K562 (cell line): ENCODE measurements around the gene PGRMC2. TPM values are rescaled to one million over a fixed set of nuclear protein-coding genes. Genes with fewer than 3 reads are reported as not detected.

Experiments
- ATAC-seq: fragments of 200-7000 bp; cut with Tn5 transposase; 3 replicates; pipeline ENCODE4 v1.9.1; 2020; ENCODE audit warnings: moderate library complexity
- BruUV-seq: library from RNA; stranded (reverse); fragments of 400-500 nt; replicated peaks from 2 replicates; lab custom pipeline; 2021; lab: Mats Ljungman, UMichigan
- CTCF ChIA-PET: fragments of 300-600 bp; formaldehyde crosslinking; extraction: SDS; loops from one replicate; lab custom pipeline; 2021; ENCODE audit warnings: low intra/inter-chr PET ratio; lab: Yijun Ruan, JAX
- POLR2A ChIA-PET: fragments of 300-600, 350-650 bp; sonication (Branson Sonifier 250); formaldehyde crosslinking; extraction: SDS; loops from one replicate; lab custom pipeline; 2021; ENCODE audit warnings: antibody characterized with exemption, inconsistent platforms; lab: Yijun Ruan, JAX
- DNase-seq, 4 experiments: peaks; one replicate each; pipeline versions ENCODE4 v3.0.0 to v3.0.0-alpha.2; 2011 to 2018; ENCODE audit warnings: low spot score in 3 of 4, mixed read lengths in 3 of 4; ENCODE audit errors: extremely low read depth in 1 of 4
- FAIRE-seq: peaks from 2 replicates; lab custom pipeline; 2011; peaks lifted over from hg19 to GRCh38; lab: Jason Lieb, UNC
- H2AFZ ChIP-seq: 2 replicates; pipeline ENCODE4 v1.6.0; 2011; ENCODE audit warnings: low read depth, low read length, control low read depth, inconsistent platforms
- H3K27ac ChIP-seq: fragments of 200-600 bp; 3 replicates; pipeline ENCODE4 v1.8.0; 2011; ENCODE audit warnings: low read depth, mild to moderate bottlenecking, control low read depth, inconsistent platforms, low read length, moderate library complexity, mixed read lengths; ENCODE audit errors: extremely low read depth
- H3K27me3 ChIP-seq, 2 experiments: fragments of 300-600 bp in 1 of 2; 2 replicates in 1 of 2; 3 replicates in 1 of 2; pipeline versions ENCODE4 v1.6.0 to v1.8.0; 2011; ENCODE audit warnings: inconsistent platforms in 2 of 2, low read length in 2 of 2, mild to moderate bottlenecking in 1 of 2, mixed read lengths in 1 of 2, moderate library complexity in 1 of 2; ENCODE audit not compliant: control insufficient read depth in 2 of 2, insufficient read depth in 2 of 2
- H3K36me3 ChIP-seq: fragments of 300-600 bp; 3 replicates; pipeline ENCODE4 v1.8.0; 2011; ENCODE audit warnings: mild to moderate bottlenecking, low read length, inconsistent platforms; ENCODE audit not compliant: control insufficient read depth, insufficient read depth
- H3K4me1 ChIP-seq, 2 experiments: fragments of 200-600 bp in 1 of 2; replicated peaks in 1 of 2; 2 replicates in 1 of 2; 3 replicates in 1 of 2; pipeline versions ENCODE4 v1.5.1 to v1.8.0; 2011; ENCODE audit warnings: inconsistent platforms in 2 of 2, low read length in 2 of 2, mild to moderate bottlenecking in 1 of 2, mixed read lengths in 1 of 2, moderate library complexity in 1 of 2; ENCODE audit not compliant: control insufficient read depth in 2 of 2, insufficient read depth in 2 of 2
- H3K4me2 ChIP-seq: 2 replicates; pipeline ENCODE4 v1.6.1; 2011; ENCODE audit warnings: low read length, control low read depth, inconsistent platforms, mixed read lengths; ENCODE audit not compliant: insufficient read depth
- H3K4me3 ChIP-seq: fragments of 200-600 bp; sonication (generic), shearing (Covaris generic); 2 replicates; pipeline ENCODE4 v1.5.1; 2016; ENCODE audit warnings: control low read depth, inconsistent platforms
- H3K79me2 ChIP-seq: fragments of 200-600 bp; 3 replicates; pipeline ENCODE4 v1.8.0; 2011; ENCODE audit warnings: low read length, inconsistent platforms; ENCODE audit not compliant: control insufficient read depth, insufficient read depth
- H3K9ac ChIP-seq, 2 experiments: 2 replicates each; pipeline versions ENCODE4 v1.6.0 to v1.6.1; 2011; ENCODE audit warnings: low read depth in 2 of 2, low read length in 2 of 2, control low read depth in 1 of 2, inconsistent platforms in 1 of 2, mild to moderate bottlenecking in 1 of 2, mixed read lengths in 1 of 2; ENCODE audit not compliant: insufficient read depth in 1 of 2
- H3K9me1 ChIP-seq: one replicate; pipeline ENCODE4 v1.6.0; 2011; ENCODE audit warnings: inconsistent platforms, mild to moderate bottlenecking, low read length, moderate library complexity; ENCODE audit not compliant: control insufficient read depth, insufficient read depth
- H3K9me3 ChIP-seq: replicated peaks from 2 replicates; pipeline ENCODE4 v1.5.1; 2011; ENCODE audit warnings: low read depth, low read length, inconsistent platforms; ENCODE audit not compliant: control insufficient read depth, insufficient read depth
- H4K20me1 ChIP-seq: replicated peaks from 2 replicates; pipeline ENCODE4 v1.6.1; 2011; ENCODE audit warnings: low read length, inconsistent platforms, mixed read lengths; ENCODE audit not compliant: control insufficient read depth, insufficient read depth
- BACH1 ChIP-seq: fragments of 200-800 bp; sonication (Bioruptor generic); IDR thresholded peaks from 2 replicates; pipeline ENCODE4 v1.6.1; 2016; ENCODE audit warnings: missing genetic modification characterization, missing compliant biosample characterization
- EWSR1 ChIP-seq: fragments of 450-650 bp; IDR thresholded peaks from 2 replicates; pipeline ENCODE4 v1.6.1; 2018; ENCODE audit warnings: borderline replicate concordance, mild to moderate bottlenecking, low read depth, moderate library complexity; ENCODE audit not compliant: partially characterized antibody
- KAT7 ChIP-seq: sonication (generic); formaldehyde crosslinking; IDR thresholded peaks from 2 replicates; pipeline ENCODE4 v1.8.0; 2022; ENCODE audit warnings: missing genetic modification reagents, mild to moderate bottlenecking, borderline replicate concordance
- MBD2 ChIP-seq: sonication (generic); IDR thresholded peaks from 2 replicates; pipeline ENCODE4 v1.6.1; 2016; ENCODE audit warnings: low read depth, borderline replicate concordance
- MTA1 ChIP-seq: fragments of 450-650 bp; IDR thresholded peaks from 2 replicates; pipeline ENCODE4 v1.6.1; 2017; ENCODE audit warnings: borderline replicate concordance
- RUNX1 ChIP-seq: sonication (generic); IDR thresholded peaks from 2 replicates; pipeline ENCODE4 v1.6.1; 2016; ENCODE audit warnings: antibody characterized with exemption, low read depth
- SETDB1 ChIP-seq: IDR thresholded peaks from one replicate; pipeline ENCODE4 v1.6.1; 2012; ENCODE audit warnings: low read length, control low read depth, inconsistent platforms
- TFAM ChIP-seq: fragments of 250-450 bp; sonication (Bioruptor Pico); conservative IDR thresholded peaks from 2 replicates; pipeline ENCODE4 v1.5.0; 2021; ENCODE audit warnings: mild to moderate bottlenecking, moderate library complexity
- ZNF507 ChIP-seq: conservative IDR thresholded peaks from 2 replicates; pipeline ENCODE4 v1.6.1; 2017; ENCODE audit warnings: missing genetic modification characterization, missing compliant biosample characterization
- ZNF589 ChIP-seq: fragments of 200-800 bp; sonication (Bioruptor generic); IDR thresholded peaks from 2 replicates; pipeline ENCODE4 v1.6.1; 2016; ENCODE audit warnings: low read depth, missing genetic modification characterization, missing compliant biosample characterization
- WGBS: fragments of 100-300 bp; shearing (Covaris generic); methylation state at CpG from one replicate; pipeline ENCODE4 v1.1.6; 2016; ENCODE audit warnings: low coverage, mixed read lengths; ENCODE audit not compliant: insufficient coverage; ENCODE audit errors: missing lambda C conversion rate; 5-methylcytosine and 5-hydroxymethylcytosine counted together
- in situ Hi-C: fragments of 300-500 bp; cut with MboI; formaldehyde crosslinking; loops from 4 replicates; pipeline ENCODE4 v1.15.0; 2018; ENCODE audit warnings: inconsistent platforms, mixed read lengths
- intact Hi-C: fragments of 100-400 bp; cut with micrococcal nuclease; formaldehyde crosslinking; loops from 2 replicates; pipeline ENCODE4 v1.14.2; 2022
- polyA plus RNA-seq, 8 experiments: library from polyadenylated mRNA; depleted of rRNA in 4 of 8; stranded (reverse) in 5 of 8; unstranded in 3 of 8; fragments of >200 nt; fragmentation: Nextera tagmentation in 2 of 8; fragmentation: Illumina TruSeq in 1 of 8; extraction: Ambion mirVana in 2 of 8; extraction: Trizol in 1 of 8; gene quantifications; 2 replicates each; pipeline versions ENCODE4 v1.2.1 to v1.2.3, GENCODE V29; 2011 to 2014; ENCODE audit warnings: inconsistent platforms in 1 of 8, missing spikeins in 1 of 8
- total RNA-seq, 7 experiments: library from RNA; depleted of rRNA in 6 of 7; stranded (reverse); fragments of >200 nt in 6 of 7; fragmentation: Illumina TruSeq in 2 of 7; extraction: Trizol in 2 of 7; gene quantifications; 2 replicates each; pipeline versions ENCODE4 v1.2.1 to v1.2.3, GENCODE V29; 2011 to 2021; ENCODE audit warnings: low replicate concordance in 1 of 7
- TF ChIP-seq, protein P1 (sequence below): IDR thresholded peaks from 3 replicates; pipeline ENCODE4 v1.6.1; 2011; ENCODE audit warnings: borderline replicate concordance, mild to moderate bottlenecking; ENCODE audit not compliant: insufficient read length, insufficient read depth
- TF ChIP-seq, protein P2 (sequence below): fragments of 250-450 bp; sonication (Bioruptor Pico); IDR thresholded peaks from 2 replicates; pipeline ENCODE4 v1.8.0; 2022; ENCODE audit warnings: inconsistent platforms
- TF ChIP-seq, protein P3 (sequence below): fragments of 250-450 bp; sonication (Bioruptor Pico); IDR thresholded peaks from 2 replicates; pipeline ENCODE4 v1.4.0; 2020

The PGRMC2 gene
- total and polyA plus RNA-seq, 9 of the 15 experiments (the other 6 are each of a cell fraction or from before 2014, with no cell fraction given) = 12.4 to 81.3 (median 22.7) TPM

DNA sequence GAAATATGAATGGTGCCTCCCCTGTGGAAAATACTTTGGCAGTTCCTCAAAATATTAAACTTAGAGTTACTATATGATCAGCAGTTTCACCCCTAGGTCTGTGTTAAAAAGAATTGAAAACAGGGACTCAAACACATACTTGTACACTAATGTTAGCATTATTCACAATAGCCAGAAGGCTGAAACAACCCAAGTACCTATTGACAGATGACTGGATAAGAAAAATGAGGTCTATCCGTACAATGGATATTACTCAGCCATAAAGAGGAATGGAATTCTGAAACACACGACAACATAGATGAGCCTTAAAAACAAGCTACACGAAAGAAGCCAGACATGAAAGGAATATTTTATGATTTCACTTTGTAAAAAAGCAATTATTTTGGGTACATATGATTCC, 54.9 kb downstream of the PGRMC2 start:
- in situ Hi-C loops (no loop called here), intact Hi-C loops (no loop called here)
- H2AFZ ChIP-seq = no peak overlapping the region
- no peaks in the 10 kb centered on the region for H3K9me1 ChIP-seq
- H3K79me2 ChIP-seq = no peaks in the 10 kb centered on the region
- no TSS peak for BruUV-seq
- no peak overlapping the region for H3K27ac ChIP-seq
- 3% methylated on average over 3 of the region's 3 CpGs for WGBS
- no peaks in the 10 kb centered on the region; the same call in 1 of the 2 replicates for H3K9me3 ChIP-seq
- H3K4me1 ChIP-seq = no peaks in the 10 kb centered on the region
- no peaks in the 10 kb centered on the region for H3K27me3 ChIP-seq
- no peak overlapping the region for H3K4me3 ChIP-seq
- CTCF ChIA-PET = interaction anchor here (0.6 kb wide), 1 partner anchor 626 kb away, joined by 3 read pairs; no protein-coding TSS in a partner anchor
- H4K20me1 ChIP-seq = no peaks in the 10 kb centered on the region
- ATAC-seq (no peak), FAIRE-seq (peak; percentile 42), DNase-seq (no peak)
- no peak overlapping the region for H3K9ac ChIP-seq
- H3K4me2 ChIP-seq = no peak overlapping the region
- H3K36me3 ChIP-seq = no peaks in the 10 kb centered on the region
- POLR2A ChIA-PET = interaction anchor here (1.0 kb wide), 1 partner anchor 9 kb away, joined by 3 read pairs; no protein-coding TSS in a partner anchor
- no peak for TF ChIP-seq MTA1
- TF ChIP-seq MBD2 = no peak
- TF ChIP-seq KAT7 (CRISPR knock-in tag) = no peak
- TF ChIP-seq ZNF589 (CRISPR knock-in tag) = no peak
- TF ChIP-seq, protein P1, sequence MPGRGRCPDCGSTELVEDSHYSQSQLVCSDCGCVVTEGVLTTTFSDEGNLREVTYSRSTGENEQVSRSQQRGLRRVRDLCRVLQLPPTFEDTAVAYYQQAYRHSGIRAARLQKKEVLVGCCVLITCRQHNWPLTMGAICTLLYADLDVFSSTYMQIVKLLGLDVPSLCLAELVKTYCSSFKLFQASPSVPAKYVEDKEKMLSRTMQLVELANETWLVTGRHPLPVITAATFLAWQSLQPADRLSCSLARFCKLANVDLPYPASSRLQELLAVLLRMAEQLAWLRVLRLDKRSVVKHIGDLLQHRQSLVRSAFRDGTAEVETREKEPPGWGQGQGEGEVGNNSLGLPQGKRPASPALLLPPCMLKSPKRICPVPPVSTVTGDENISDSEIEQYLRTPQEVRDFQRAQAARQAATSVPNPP = no peak
- no peak for TF ChIP-seq TFAM (CRISPR knock-in tag)
- no peak for TF ChIP-seq EWSR1
- no peak for TF ChIP-seq BACH1
- TF ChIP-seq, protein P2, sequence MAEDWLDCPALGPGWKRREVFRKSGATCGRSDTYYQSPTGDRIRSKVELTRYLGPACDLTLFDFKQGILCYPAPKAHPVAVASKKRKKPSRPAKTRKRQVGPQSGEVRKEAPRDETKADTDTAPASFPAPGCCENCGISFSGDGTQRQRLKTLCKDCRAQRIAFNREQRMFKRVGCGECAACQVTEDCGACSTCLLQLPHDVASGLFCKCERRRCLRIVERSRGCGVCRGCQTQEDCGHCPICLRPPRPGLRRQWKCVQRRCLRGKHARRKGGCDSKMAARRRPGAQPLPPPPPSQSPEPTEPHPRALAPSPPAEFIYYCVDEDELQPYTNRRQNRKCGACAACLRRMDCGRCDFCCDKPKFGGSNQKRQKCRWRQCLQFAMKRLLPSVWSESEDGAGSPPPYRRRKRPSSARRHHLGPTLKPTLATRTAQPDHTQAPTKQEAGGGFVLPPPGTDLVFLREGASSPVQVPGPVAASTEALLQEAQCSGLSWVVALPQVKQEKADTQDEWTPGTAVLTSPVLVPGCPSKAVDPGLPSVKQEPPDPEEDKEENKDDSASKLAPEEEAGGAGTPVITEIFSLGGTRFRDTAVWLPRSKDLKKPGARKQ (CRISPR knock-in tag) = no peak
- TF ChIP-seq RUNX1 = no peak
- no peak for TF ChIP-seq SETDB1
- no peak for TF ChIP-seq ZNF507
- TF ChIP-seq, protein P3, sequence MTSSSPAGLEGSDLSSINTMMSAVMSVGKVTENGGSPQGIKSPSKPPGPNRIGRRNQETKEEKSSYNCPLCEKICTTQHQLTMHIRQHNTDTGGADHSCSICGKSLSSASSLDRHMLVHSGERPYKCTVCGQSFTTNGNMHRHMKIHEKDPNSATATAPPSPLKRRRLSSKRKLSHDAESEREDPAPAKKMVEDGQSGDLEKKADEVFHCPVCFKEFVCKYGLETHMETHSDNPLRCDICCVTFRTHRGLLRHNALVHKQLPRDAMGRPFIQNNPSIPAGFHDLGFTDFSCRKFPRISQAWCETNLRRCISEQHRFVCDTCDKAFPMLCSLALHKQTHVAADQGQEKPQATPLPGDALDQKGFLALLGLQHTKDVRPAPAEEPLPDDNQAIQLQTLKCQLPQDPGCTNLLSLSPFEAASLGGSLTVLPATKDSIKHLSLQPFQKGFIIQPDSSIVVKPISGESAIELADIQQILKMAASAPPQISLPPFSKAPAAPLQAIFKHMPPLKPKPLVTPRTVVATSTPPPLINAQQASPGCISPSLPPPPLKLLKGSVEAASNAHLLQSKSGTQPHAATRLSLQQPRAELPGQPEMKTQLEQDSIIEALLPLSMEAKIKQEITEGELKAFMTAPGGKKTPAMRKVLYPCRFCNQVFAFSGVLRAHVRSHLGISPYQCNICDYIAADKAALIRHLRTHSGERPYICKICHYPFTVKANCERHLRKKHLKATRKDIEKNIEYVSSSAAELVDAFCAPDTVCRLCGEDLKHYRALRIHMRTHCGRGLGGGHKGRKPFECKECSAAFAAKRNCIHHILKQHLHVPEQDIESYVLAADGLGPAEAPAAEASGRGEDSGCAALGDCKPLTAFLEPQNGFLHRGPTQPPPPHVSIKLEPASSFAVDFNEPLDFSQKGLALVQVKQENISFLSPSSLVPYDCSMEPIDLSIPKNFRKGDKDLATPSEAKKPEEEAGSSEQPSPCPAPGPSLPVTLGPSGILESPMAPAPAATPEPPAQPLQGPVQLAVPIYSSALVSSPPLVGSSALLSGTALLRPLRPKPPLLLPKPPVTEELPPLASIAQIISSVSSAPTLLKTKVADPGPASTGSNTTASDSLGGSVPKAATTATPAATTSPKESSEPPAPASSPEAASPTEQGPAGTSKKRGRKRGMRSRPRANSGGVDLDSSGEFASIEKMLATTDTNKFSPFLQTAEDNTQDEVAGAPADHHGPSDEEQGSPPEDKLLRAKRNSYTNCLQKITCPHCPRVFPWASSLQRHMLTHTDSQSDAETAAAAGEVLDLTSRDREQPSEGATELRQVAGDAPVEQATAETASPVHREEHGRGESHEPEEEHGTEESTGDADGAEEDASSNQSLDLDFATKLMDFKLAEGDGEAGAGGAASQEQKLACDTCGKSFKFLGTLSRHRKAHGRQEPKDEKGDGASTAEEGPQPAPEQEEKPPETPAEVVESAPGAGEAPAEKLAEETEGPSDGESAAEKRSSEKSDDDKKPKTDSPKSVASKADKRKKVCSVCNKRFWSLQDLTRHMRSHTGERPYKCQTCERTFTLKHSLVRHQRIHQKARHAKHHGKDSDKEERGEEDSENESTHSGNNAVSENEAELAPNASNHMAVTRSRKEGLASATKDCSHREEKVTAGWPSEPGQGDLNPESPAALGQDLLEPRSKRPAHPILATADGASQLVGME (CRISPR knock-in tag) = no peak
